K562 (cell line): ENCODE results near the gene FAM89B. TPM values are rescaled to one million over a fixed set of nuclear protein-coding genes. Genes with fewer than 3 reads are reported as not detected.

ENCODE experiments used
- DEAF1 ChIP-seq: fragments of 450-650 bp; formaldehyde crosslinking; IDR thresholded peaks from 2 replicates; pipeline ENCODE4 v1.4.0; 2020; ENCODE audit warnings: mild to moderate bottlenecking, moderate library complexity
- DNMT1 ChIP-seq: fragments of 450-650 bp; IDR thresholded peaks from 2 replicates; pipeline ENCODE4 v1.6.1; 2016; ENCODE audit warnings: antibody characterized with exemption, mild to moderate bottlenecking
- ETV1 ChIP-seq: fragments of 450-650 bp; conservative IDR thresholded peaks from 2 replicates; pipeline ENCODE4 v1.6.1; 2016; ENCODE audit warnings: missing genetic modification characterization, control low read depth, low read depth, missing compliant biosample characterization
- HOMEZ ChIP-seq: fragments of 250-450 bp; sonication (Bioruptor Pico); IDR thresholded peaks from 2 replicates; pipeline ENCODE4 v1.4.0; 2020; ENCODE audit warnings: mild to moderate bottlenecking, moderate library complexity
- KHSRP ChIP-seq: fragments of 450-650 bp; IDR thresholded peaks from 2 replicates; pipeline ENCODE4 v1.6.1; 2017
- NFYB ChIP-seq: IDR thresholded peaks from 2 replicates; pipeline ENCODE4 v1.6.1; 2011; ENCODE audit warnings: mild to moderate bottlenecking, moderate library complexity; ENCODE audit not compliant: insufficient read length; ENCODE audit errors: extremely low read depth
- TAF7 ChIP-seq: fragments of 450-650 bp; IDR thresholded peaks from 2 replicates; pipeline ENCODE4 v1.6.1; 2016; ENCODE audit warnings: missing genetic modification characterization, missing compliant biosample characterization
- TAF9B ChIP-seq: fragments of 450-650 bp; IDR thresholded peaks from 2 replicates; pipeline ENCODE4 v1.6.1; 2018; ENCODE audit warnings: mild to moderate bottlenecking; ENCODE audit not compliant: partially characterized antibody
- TRIM24 ChIP-seq, 2 experiments: fragments of 450-650 bp; IDR thresholded peaks; 2 replicates each; pipeline ENCODE4 v1.6.1; 2016
- YY1 ChIP-seq, 3 experiments: IDR thresholded peaks; 2 replicates each; pipeline ENCODE4 v1.6.1; 2011; ENCODE audit warnings: low read length in 2 of 3, mild to moderate bottlenecking in 2 of 3, moderate library complexity in 2 of 3, borderline replicate concordance in 1 of 3, control low read depth in 1 of 3, low read depth in 1 of 3; ENCODE audit not compliant: insufficient read depth in 3 of 3, insufficient replicate concordance in 2 of 3, control insufficient read depth in 1 of 3, insufficient read length in 1 of 3; ENCODE audit errors: extremely low read depth in 1 of 3
- ZNF12 ChIP-seq: sonication (generic); formaldehyde crosslinking; IDR thresholded peaks from 2 replicates; pipeline ENCODE4 v1.4.0; 2020; ENCODE audit warnings: mild to moderate bottlenecking, missing genetic modification reagents
- ZZZ3 ChIP-seq: fragments of 450-650 bp; IDR thresholded peaks from 2 replicates; pipeline ENCODE4 v1.6.1; 2016; ENCODE audit warnings: antibody characterized with exemption, mild to moderate bottlenecking, moderate library complexity
- polyA plus RNA-seq, 8 experiments: library from polyadenylated mRNA; depleted of rRNA in 4 of 8; stranded (reverse) in 5 of 8; unstranded in 3 of 8; fragments of >200 nt; fragmentation: Nextera tagmentation in 2 of 8; fragmentation: Illumina TruSeq in 1 of 8; extraction: Ambion mirVana in 2 of 8; extraction: Trizol in 1 of 8; gene quantifications; 2 replicates each; pipeline versions ENCODE4 v1.2.1 to v1.2.3, GENCODE V29; 2011 to 2014; ENCODE audit warnings: inconsistent platforms in 1 of 8, missing spikeins in 1 of 8
- total RNA-seq, 7 experiments: library from RNA; depleted of rRNA in 6 of 7; stranded (reverse); fragments of >200 nt in 6 of 7; fragmentation: Illumina TruSeq in 2 of 7; extraction: Trizol in 2 of 7; gene quantifications; 2 replicates each; pipeline versions ENCODE4 v1.2.1 to v1.2.3, GENCODE V29; 2011 to 2021; ENCODE audit warnings: low replicate concordance in 1 of 7
- TF ChIP-seq, protein P1 (sequence below): fragments of 450-650 bp; formaldehyde crosslinking; IDR thresholded peaks from 2 replicates; pipeline ENCODE4 v1.4.0; 2020; ENCODE audit warnings: mild to moderate bottlenecking
- TF ChIP-seq, protein P2 (sequence below): fragments of 200-800 bp; sonication (Bioruptor generic); IDR thresholded peaks from 2 replicates; pipeline ENCODE4 v1.6.1; 2017; ENCODE audit warnings: missing genetic modification characterization, missing compliant biosample characterization
- TF ChIP-seq, protein P3 (sequence below): sonication (generic); formaldehyde crosslinking; IDR thresholded peaks from 2 replicates; pipeline ENCODE4 v1.8.0; 2022; ENCODE audit warnings: mild to moderate bottlenecking, missing genetic modification reagents

Gene FAM89B
- total and polyA plus RNA-seq, 9 of the 15 experiments (the other 6 are each of a cell fraction or from before 2014, with no cell fraction given), result 0.32 to 27.6 (median 11.9) TPM

DNA sequence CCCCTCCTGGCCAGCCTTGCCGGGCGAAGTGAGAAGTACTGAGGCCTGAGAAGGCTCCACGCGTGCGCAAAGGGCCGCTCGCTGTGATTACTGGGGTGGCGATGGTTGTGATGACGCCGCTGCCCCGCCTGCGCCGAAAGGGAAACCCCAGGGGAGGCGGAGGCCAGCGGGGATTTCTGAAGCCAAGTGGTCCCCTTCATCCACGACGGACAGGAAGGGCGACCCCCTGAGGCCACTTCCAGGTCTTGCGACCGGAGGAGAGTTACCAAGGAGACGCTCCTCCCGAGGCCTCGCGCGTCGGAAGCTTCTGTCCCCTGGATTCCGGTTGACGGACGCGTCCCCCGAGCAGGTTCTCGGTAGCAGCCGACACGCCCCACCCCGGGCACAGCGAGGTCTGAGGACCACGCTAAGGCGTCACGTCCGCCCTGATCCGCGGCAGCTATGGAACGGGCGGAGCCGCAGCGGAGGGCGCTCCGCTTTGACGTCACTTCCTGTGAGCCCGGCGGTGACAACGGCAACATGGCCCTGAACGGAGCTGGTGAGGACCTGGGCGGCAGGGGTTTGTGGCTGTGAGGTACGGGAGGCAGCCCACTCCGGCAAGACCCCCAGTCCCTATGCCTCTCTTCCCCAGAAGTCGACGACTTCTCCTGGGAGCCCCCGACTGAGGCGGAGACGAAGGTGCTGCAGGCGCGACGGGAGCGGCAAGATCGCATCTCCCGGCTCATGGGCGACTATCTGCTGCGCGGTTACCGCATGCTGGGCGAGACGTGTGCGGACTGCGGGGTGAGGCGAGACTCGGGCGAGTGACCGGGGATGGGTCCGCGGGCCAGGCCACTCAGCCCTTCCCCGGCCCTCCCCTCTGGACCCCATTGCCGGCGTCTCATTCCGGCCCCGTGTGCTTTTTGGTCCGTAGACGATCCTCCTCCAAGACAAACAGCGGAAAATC, 2.1 kb upstream of the FAM89B start, which contains the start of gene ZNRD2 (continued):
- TF ChIP-seq TRIM24 (IDR thresholded peaks at IDR 0.05) (peak in 1 of 2 experiments; percentile 68; a peak in 1 of 4 replicates), TAF9B (peak; percentile 49), KHSRP (peak; percentile 75), TAF7 (0 out of 2 replicates have a peak, but pooled peaks have one; percentile 42), ZNF12 (CRISPR knock-in tag) (peak; percentile 76), HOMEZ (CRISPR knock-in tag) (no peak), DNMT1 (no peak), DEAF1 (CRISPR knock-in tag) (peak; percentile 62), ZZZ3 (no peak), NFYB (no peak), ETV1 (tag) (peak; percentile 97), YY1 (IDR thresholded peaks at IDR 0.05; ENCODE audit: borderline replicate concordance in 1 of 3, control insufficient read depth in 1 of 3, extremely low read depth in 1 of 3, insufficient read depth in 3 of 3, insufficient read length in 1 of 3, insufficient replicate concordance in 2 of 3, low read depth in 1 of 3, low read length in 2 of 3) (peak; percentile 35 to 90 (median 86))
- TF ChIP-seq, protein P1, sequence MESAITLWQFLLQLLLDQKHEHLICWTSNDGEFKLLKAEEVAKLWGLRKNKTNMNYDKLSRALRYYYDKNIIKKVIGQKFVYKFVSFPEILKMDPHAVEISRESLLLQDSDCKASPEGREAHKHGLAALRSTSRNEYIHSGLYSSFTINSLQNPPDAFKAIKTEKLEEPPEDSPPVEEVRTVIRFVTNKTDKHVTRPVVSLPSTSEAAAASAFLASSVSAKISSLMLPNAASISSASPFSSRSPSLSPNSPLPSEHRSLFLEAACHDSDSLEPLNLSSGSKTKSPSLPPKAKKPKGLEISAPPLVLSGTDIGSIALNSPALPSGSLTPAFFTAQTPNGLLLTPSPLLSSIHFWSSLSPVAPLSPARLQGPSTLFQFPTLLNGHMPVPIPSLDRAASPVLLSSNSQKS (CRISPR knock-in tag), result no peak
- TF ChIP-seq, protein P2, sequence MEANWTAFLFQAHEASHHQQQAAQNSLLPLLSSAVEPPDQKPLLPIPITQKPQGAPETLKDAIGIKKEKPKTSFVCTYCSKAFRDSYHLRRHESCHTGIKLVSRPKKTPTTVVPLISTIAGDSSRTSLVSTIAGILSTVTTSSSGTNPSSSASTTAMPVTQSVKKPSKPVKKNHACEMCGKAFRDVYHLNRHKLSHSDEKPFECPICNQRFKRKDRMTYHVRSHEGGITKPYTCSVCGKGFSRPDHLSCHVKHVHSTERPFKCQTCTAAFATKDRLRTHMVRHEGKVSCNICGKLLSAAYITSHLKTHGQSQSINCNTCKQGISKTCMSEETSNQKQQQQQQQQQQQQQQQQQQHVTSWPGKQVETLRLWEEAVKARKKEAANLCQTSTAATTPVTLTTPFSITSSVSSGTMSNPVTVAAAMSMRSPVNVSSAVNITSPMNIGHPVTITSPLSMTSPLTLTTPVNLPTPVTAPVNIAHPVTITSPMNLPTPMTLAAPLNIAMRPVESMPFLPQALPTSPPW (CRISPR knock-in tag), result peak; percentile 92
- TF ChIP-seq, protein P3, sequence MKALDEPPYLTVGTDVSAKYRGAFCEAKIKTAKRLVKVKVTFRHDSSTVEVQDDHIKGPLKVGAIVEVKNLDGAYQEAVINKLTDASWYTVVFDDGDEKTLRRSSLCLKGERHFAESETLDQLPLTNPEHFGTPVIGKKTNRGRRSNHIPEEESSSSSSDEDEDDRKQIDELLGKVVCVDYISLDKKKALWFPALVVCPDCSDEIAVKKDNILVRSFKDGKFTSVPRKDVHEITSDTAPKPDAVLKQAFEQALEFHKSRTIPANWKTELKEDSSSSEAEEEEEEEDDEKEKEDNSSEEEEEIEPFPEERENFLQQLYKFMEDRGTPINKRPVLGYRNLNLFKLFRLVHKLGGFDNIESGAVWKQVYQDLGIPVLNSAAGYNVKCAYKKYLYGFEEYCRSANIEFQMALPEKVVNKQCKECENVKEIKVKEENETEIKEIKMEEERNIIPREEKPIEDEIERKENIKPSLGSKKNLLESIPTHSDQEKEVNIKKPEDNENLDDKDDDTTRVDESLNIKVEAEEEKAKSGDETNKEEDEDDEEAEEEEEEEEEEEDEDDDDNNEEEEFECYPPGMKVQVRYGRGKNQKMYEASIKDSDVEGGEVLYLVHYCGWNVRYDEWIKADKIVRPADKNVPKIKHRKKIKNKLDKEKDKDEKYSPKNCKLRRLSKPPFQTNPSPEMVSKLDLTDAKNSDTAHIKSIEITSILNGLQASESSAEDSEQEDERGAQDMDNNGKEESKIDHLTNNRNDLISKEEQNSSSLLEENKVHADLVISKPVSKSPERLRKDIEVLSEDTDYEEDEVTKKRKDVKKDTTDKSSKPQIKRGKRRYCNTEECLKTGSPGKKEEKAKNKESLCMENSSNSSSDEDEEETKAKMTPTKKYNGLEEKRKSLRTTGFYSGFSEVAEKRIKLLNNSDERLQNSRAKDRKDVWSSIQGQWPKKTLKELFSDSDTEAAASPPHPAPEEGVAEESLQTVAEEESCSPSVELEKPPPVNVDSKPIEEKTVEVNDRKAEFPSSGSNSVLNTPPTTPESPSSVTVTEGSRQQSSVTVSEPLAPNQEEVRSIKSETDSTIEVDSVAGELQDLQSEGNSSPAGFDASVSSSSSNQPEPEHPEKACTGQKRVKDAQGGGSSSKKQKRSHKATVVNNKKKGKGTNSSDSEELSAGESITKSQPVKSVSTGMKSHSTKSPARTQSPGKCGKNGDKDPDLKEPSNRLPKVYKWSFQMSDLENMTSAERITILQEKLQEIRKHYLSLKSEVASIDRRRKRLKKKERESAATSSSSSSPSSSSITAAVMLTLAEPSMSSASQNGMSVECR (CRISPR knock-in tag), result peak; percentile 97
